ENCODE data around the gene MEN1.

The MEN1 gene

DNA sequence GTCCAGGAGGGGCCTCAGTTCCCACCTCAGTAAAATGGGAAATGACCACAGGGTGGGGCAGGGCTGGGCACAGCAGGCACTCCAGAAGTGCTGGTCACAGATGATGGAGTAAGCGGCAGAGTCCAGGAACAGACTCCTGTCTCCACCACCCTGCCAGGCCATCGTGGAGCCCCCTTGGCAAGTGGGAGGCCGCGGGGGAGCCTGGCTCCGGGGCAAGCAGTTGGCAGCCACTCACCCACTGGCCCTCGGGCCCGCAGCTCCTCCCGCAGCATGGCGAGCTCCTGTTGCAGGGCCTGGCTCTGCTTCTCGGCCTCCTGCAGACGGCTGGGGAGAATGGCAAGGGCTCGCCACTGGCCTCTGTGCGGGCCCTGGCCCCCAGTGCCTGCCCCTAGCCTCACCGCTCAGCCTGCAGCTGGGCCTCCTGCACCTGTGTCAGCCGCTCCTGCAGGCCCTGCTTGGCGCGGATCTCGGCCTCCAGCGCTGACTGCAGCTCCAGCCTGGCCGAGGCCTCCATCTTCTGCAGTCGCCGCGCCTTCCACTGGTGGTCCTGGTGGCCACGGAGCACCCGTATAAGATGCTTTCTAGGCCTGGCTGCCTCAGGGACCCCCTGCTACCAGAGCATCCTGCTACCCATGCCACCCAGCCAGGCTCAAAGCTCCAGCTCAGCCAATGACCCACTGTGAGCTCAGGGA lies 23.8 kb upstream of the MEN1 start:
- no peak for DNase-seq (ENCODE audit: low spot score)
- POLR2A ChIA-PET (ENCODE audit: low non-redundant PET) = no interaction called here
- H3K27ac ChIP-seq = peak overlapping the region; percentile 99
- CTCF ChIA-PET = no interaction called here
- TF ChIP-seq, protein P1, sequence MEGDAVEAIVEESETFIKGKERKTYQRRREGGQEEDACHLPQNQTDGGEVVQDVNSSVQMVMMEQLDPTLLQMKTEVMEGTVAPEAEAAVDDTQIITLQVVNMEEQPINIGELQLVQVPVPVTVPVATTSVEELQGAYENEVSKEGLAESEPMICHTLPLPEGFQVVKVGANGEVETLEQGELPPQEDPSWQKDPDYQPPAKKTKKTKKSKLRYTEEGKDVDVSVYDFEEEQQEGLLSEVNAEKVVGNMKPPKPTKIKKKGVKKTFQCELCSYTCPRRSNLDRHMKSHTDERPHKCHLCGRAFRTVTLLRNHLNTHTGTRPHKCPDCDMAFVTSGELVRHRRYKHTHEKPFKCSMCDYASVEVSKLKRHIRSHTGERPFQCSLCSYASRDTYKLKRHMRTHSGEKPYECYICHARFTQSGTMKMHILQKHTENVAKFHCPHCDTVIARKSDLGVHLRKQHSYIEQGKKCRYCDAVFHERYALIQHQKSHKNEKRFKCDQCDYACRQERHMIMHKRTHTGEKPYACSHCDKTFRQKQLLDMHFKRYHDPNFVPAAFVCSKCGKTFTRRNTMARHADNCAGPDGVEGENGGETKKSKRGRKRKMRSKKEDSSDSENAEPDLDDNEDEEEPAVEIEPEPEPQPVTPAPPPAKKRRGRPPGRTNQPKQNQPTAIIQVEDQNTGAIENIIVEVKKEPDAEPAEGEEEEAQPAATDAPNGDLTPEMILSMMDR (conservative IDR thresholded peaks at IDR 0.05; ENCODE audit: low read depth) = no peak

DNA sequence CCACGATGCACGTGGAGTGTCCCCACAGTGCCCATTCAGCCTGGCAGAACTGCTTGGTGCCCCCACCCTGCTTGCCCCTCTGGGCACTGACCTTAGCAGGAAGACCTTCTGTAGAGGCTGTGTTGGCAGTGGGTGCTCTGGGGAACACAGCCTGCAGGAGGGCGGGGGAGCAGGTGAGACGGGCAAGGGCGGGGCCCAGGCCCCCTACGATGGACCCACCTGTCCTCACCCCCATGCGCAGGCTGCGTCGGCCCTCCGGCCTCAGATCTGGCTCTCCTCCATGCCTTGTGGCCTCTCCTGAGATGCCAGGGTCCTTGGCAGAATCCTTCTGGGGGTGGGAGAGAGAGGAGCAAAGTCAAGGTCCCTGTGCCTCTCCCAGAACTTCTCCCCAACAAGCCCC lies 23.2 kb upstream of the MEN1 start:
- CTCF ChIA-PET = no interaction called here
- TF ChIP-seq, protein P1 (conservative IDR thresholded peaks at IDR 0.05; ENCODE audit: low read depth) = no peak
- DNase-seq (ENCODE audit: low spot score) = no peak
- H3K27ac ChIP-seq = peak overlapping the region; percentile 99
- POLR2A ChIA-PET (ENCODE audit: low non-redundant PET) = interaction anchor here (0.7 kb wide), 1 partner anchor 99 kb away, joined by 3 read pairs; no protein-coding TSS in a partner anchor

DNA sequence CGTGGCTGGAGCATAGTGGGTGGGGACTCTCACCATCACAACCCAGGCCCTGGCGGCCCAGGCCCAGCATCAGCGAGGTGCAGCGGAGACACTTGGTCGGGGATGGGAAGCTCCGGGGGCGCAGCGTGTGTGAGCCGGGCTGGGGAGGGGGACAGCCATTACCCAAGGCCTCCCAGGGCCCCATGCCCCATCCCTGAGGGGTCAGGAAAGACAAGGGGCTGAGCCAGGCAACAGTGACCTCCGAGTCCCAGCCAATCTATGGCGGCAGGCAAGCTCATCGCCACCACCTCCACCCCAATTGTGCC lies 22.8 kb upstream of the MEN1 start:
- peak overlapping the region; percentile 99 for H3K27ac ChIP-seq
- DNase-seq (ENCODE audit: low spot score) = no peak
- CTCF ChIA-PET = no interaction called here
- POLR2A ChIA-PET (ENCODE audit: low non-redundant PET) = interaction anchor here (0.7 kb wide), 1 partner anchor 99 kb away, joined by 3 read pairs; no protein-coding TSS in a partner anchor
- TF ChIP-seq, protein P1 (conservative IDR thresholded peaks at IDR 0.05; ENCODE audit: low read depth) = no peak

DNA sequence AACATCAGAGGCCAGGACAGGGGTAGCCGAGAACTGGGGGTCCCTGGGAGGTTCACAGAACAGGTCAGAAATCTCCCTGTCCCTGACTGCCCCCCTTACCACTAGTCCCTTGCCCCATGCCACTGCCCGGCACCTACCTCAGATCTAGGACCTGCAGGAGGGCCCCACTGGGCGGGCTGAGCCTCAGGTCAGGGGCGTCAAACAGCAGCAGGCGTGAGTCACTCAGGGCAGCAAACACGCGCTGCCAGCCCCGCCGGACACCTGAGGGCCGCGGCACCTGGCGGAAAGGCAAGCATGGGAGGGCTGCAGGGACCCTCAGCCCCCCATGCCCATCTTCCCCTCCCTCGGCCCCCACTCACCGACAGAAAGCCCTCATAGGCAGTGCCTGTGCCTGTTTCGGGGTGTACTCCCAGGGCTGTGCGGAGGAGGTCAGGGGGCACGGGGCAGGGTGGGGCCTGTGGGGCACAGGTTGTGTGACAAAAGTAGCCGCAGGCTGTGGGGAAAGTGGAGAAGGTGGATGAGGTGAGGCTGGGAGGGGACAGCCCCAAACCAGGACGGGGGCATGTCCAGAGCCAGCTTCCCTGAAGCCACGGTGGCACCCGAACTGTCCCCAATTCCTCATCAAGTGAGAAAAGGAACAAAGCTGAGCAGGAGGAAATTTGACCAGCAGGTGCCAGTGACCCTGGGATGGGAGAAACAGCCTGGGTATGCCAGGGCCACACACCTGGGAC lies 22.3 kb upstream of the MEN1 start:
- CTCF ChIA-PET = no interaction called here
- TF ChIP-seq, protein P1 (conservative IDR thresholded peaks at IDR 0.05; ENCODE audit: low read depth) = no peak
- H3K27ac ChIP-seq = peak overlapping the region; percentile 99
- no peak for DNase-seq (ENCODE audit: low spot score)
- POLR2A ChIA-PET (ENCODE audit: low non-redundant PET) = interaction anchor here (0.7 kb wide), 1 partner anchor 98 kb away, joined by 3 read pairs; no protein-coding TSS in a partner anchor

DNA sequence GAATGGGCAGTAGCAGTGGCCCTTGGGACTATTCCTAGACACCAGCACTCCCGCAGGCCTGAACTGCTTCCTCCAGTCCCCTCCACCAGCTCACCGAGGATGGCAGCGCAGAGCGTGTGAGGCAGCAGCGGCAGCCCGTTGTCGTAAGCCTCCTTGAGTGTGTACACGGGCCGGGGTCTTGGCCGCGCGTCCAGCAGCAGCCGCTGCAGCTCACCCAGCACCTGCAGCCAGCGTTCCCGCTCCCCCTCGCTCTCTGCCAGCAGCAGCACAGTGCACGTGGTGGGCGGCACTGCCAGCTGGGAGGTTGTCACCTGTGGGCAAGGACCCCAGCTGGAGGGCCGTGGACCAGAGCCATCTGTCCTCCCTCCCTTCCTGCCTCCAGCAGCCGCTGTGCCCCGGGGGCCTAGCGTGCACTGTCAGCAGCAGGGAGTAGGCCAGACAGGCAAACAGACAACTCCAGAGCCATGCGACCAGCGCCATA lies 21.1 kb upstream of the MEN1 start:
- CTCF ChIA-PET = no interaction called here
- DNase-seq (ENCODE audit: low spot score) = no peak
- H3K27ac ChIP-seq = peak overlapping the region; percentile 99; the same call in 1 of the 2 replicates
- TF ChIP-seq, protein P1 (conservative IDR thresholded peaks at IDR 0.05; ENCODE audit: low read depth) = no peak
- POLR2A ChIA-PET (ENCODE audit: low non-redundant PET) = no interaction called here

DNA sequence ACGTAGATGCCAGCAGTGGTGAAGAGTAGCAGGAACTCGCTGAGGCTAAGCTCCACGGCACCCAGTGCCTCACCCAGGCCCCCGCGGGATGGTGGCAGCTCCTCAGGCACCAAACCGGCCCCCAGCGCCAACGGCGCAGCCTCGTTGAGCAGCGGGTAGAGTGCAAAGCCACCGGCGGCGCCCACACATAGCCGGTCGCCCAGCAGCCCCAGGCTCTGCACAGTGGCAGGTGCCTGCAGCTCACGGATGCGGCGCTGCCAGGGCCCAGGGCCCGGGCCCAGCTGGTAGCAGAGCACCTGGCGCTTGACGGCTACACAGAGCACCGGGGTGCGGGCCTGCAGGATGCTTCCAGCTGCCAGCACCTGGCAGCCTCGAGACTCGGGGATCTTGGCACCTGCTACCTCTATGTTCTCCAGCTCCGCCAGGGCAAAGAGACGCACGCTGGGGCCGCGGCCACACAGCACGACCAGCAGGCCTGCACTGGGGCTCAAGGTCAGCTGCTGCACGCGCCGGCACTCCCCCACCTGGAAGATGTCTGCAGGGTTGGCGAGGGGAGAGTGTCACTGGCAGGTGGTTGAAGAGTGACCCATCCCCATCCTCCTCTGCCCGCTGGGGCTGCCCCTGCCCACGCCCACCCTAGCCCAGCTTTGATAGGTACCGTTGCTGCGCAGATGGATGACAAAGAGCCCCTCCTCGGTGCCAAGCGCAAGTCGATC lies 19.3 kb upstream of the MEN1 start:
- DNase-seq (ENCODE audit: low spot score) = no peak
- CTCF ChIA-PET = interaction anchor here (1.0 kb wide), 1 partner anchor 11 kb away, joined by 3 read pairs; no protein-coding TSS in a partner anchor
- TF ChIP-seq, protein P1 (conservative IDR thresholded peaks at IDR 0.05; ENCODE audit: low read depth) = no peak
- POLR2A ChIA-PET (ENCODE audit: low non-redundant PET) = no interaction called here
- no peak overlapping the region for H3K27ac ChIP-seq

Data from RWPE1 (cell line).